DOHH2 (cell line): ENCODE data around the gene MAFB.

Source experiments
- CTCF ChIP-seq: fragments of 200-600 bp; sonication (generic); IDR thresholded peaks from one replicate; pipeline ENCODE4 v1.5.1; 2014; ENCODE audit warnings: antibody characterized with exemption, mild to moderate bottlenecking, low read depth, low read length; ENCODE audit not compliant: poor library complexity, severe bottlenecking
- EZH2phosphoT487 ChIP-seq: fragments of 200-600 bp; sonication (generic); IDR thresholded peaks from 2 replicates; pipeline ENCODE4 v1.6.1; 2017; ENCODE audit warnings: borderline replicate concordance, mild to moderate bottlenecking, antibody characterized with exemption, low read length, moderate library complexity, mixed read lengths

- no peak for TF ChIP-seq CTCF
- no peak for TF ChIP-seq EZH2phosphoT487
These were observed 18.8 kb downstream of the MAFB start for GRCh38 chr20:40670253-40670652.
